HepG2 (cell line): ENCODE results near the gene FOXN3. TPM values are rescaled to one million over a fixed set of nuclear protein-coding genes. Genes with fewer than 3 reads are reported as not detected.

Source experiments
- ATAC-seq: fragments of 200-7000 bp; cut with Tn5 transposase; 3 replicates; pipeline ENCODE4 v1.9.1; 2020; ENCODE audit warnings: mild to moderate bottlenecking, moderate library complexity
- BruUV-seq: library from RNA; stranded (reverse); fragments of 400-500 nt; replicated peaks from 2 replicates; lab custom pipeline; 2021; lab: Mats Ljungman, UMichigan
- CTCF ChIA-PET: fragments of 300-600 bp; formaldehyde crosslinking; extraction: SDS; loops from one replicate; lab custom pipeline; 2021; ENCODE audit warnings: low total read pairs, inconsistent platforms, low intra/inter-chr PET ratio; lab: Yijun Ruan, JAX
- POLR2A ChIA-PET: fragments of 350-600 bp; sonication (Branson Sonifier 250); formaldehyde crosslinking; loops from one replicate; lab custom pipeline; 2020; ENCODE audit warnings: antibody characterized with exemption, inconsistent platforms; lab: Yijun Ruan, JAX
- DNase-seq: peaks from one replicate; pipeline ENCODE4 v3.0.0-alpha.2; 2015; ENCODE audit warnings: low spot score
- FAIRE-seq: peaks from 3 replicates; lab custom pipeline; 2011; peaks lifted over from hg19 to GRCh38; lab: Jason Lieb, UNC
- H2AFZ ChIP-seq: one replicate; pipeline ENCODE4 v1.6.1; 2011; ENCODE audit warnings: low read length, inconsistent platforms
- H3K27ac ChIP-seq: fragments of 300-600 bp; 3 replicates; pipeline ENCODE4 v1.8.0; 2011; ENCODE audit warnings: mixed run types, mild to moderate bottlenecking, mixed read lengths, low read length, inconsistent platforms; ENCODE audit not compliant: insufficient read depth; ENCODE audit errors: extremely low read length
- H3K27me3 ChIP-seq, 2 experiments: fragments of 200-600 bp in 1 of 2; 2 replicates in 1 of 2; 3 replicates in 1 of 2; pipeline versions ENCODE4 v1.6.0 to v1.8.0; 2011; ENCODE audit warnings: low read length in 2 of 2, mild to moderate bottlenecking in 2 of 2, moderate library complexity in 2 of 2, inconsistent platforms in 1 of 2; ENCODE audit not compliant: insufficient read depth in 2 of 2, control insufficient read depth in 1 of 2
- H3K36me3 ChIP-seq, 2 experiments: fragments of 200-600 bp in 1 of 2; replicated peaks in 1 of 2; 2 replicates in 1 of 2; 3 replicates in 1 of 2; pipeline versions ENCODE4 v1.5.1 to v1.8.0; 2011; ENCODE audit warnings: low read length in 2 of 2, inconsistent platforms in 1 of 2; ENCODE audit not compliant: insufficient read depth in 2 of 2, control insufficient read depth in 1 of 2
- H3K4me1 ChIP-seq: 2 replicates; pipeline ENCODE4 v1.5.1; 2012; ENCODE audit warnings: low read length, inconsistent platforms; ENCODE audit not compliant: insufficient read depth
- H3K4me2 ChIP-seq: 2 replicates; pipeline ENCODE4 v1.6.0; 2011; ENCODE audit warnings: low read depth, low read length, inconsistent platforms
- H3K4me3 ChIP-seq, 3 experiments: fragments of 200-600 bp in 1 of 3; sonication (generic), shearing (Covaris generic) in 1 of 3; replicated peaks in 1 of 3; 2 replicates each; pipeline ENCODE4 v1.5.1; 2011 to 2016; ENCODE audit warnings: low read length in 3 of 3, inconsistent platforms in 2 of 3, low read depth in 2 of 3, mild to moderate bottlenecking in 2 of 3, control low read depth in 1 of 3, mixed read lengths in 1 of 3; ENCODE audit not compliant: insufficient read depth in 1 of 3
- H3K79me2 ChIP-seq: one replicate; pipeline ENCODE4 v1.6.1; 2011; ENCODE audit warnings: low read length, inconsistent platforms; ENCODE audit not compliant: insufficient read depth
- H3K9ac ChIP-seq: 2 replicates; pipeline ENCODE4 v1.6.0; 2011; ENCODE audit warnings: mild to moderate bottlenecking, low read depth, low read length, inconsistent platforms; ENCODE audit not compliant: insufficient read depth
- H3K9me3 ChIP-seq: 2 replicates; pipeline ENCODE4 v1.5.1; 2012; ENCODE audit warnings: mild to moderate bottlenecking, low read length
- H4K20me1 ChIP-seq: 2 replicates; pipeline ENCODE4 v1.6.0; 2011; ENCODE audit warnings: inconsistent platforms, mild to moderate bottlenecking, low read length, moderate library complexity; ENCODE audit not compliant: insufficient read depth
- STAG1 ChIP-seq: sonication (generic); formaldehyde crosslinking; IDR thresholded peaks from 2 replicates; pipeline ENCODE4 v1.4.0; 2020; ENCODE audit warnings: missing genetic modification reagents
- ZNF619 ChIP-seq: sonication (generic); formaldehyde crosslinking; IDR thresholded peaks from 2 replicates; pipeline ENCODE4 v1.4.0; 2020; ENCODE audit warnings: mild to moderate bottlenecking, missing genetic modification reagents
- ZNF687 ChIP-seq: sonication (generic); formaldehyde crosslinking; IDR thresholded peaks from 2 replicates; pipeline ENCODE4 v1.5.1; 2020; ENCODE audit warnings: mild to moderate bottlenecking, missing genetic modification reagents, moderate library complexity
- WGBS: methylation state at CpG from one replicate; pipeline ENCODE4 v1.1.6; 2017; ENCODE audit warnings: low lambda C conversion rate; 5-methylcytosine and 5-hydroxymethylcytosine counted together
- in situ Hi-C: cut with HindIII; loops from 2 replicates; pipeline ENCODE4 v1.10.0; 2017; ENCODE audit warnings: low pct_unique_long_range_greater_than_20kb; ENCODE audit not compliant: extremely low pct_ligation_motif_present
- intact Hi-C: fragments of 100-400 bp; cut with micrococcal nuclease; formaldehyde crosslinking; loops from one replicate; pipeline ENCODE4 v1.10.0; 2022; ENCODE audit not compliant: unreplicated experiment
- polyA plus RNA-seq, 8 experiments: library from polyadenylated mRNA; depleted of rRNA in 3 of 8; stranded (reverse) in 7 of 8; unstranded in 1 of 8; fragments of >200 nt; fragmentation: Illumina TruSeq in 4 of 8; extraction: Trizol in 4 of 8; gene quantifications; 2 replicates each; pipeline versions ENCODE4 v1.2.1 to v1.2.3, GENCODE V29; 2011 to 2016; ENCODE audit warnings: low read depth in 4 of 8, missing spikeins in 1 of 8, mixed read lengths in 1 of 8; ENCODE audit not compliant: insufficient read depth in 1 of 8
- total RNA-seq, 5 experiments: library from RNA; depleted of rRNA; stranded (reverse); fragments of >200 nt; fragmentation: Illumina TruSeq; extraction: Trizol; gene quantifications; 2 replicates each; pipeline ENCODE4 v1.2.3, GENCODE V29; 2016; ENCODE audit warnings: low read depth in 1 of 5

FOXN3 gene
- total and polyA plus RNA-seq, 2 of the 13 experiments (the other 11 are each of a cell fraction or from before 2014, with no cell fraction given), result 32.4 to 70.2 TPM

GRCh38 chr14:89252887-89253532 lies 164.0 kb downstream of the FOXN3 start:
- no TSS peak for BruUV-seq
- no peak for DNase-seq

More at GRCh38 chr14:89252887-89253532, 164.0 kb downstream of the FOXN3 start:
- ChIA-PET POLR2A (no interaction called here), CTCF (no interaction called here)
- Histone ChIP-seq H3K4me2 (no peak overlapping the region), H3K36me3 (peaks cover 17 to 50% of the 10 kb centered on the region in 2 experiments), H3K9me3 (no peaks in the 10 kb centered on the region), H4K20me1 (peaks cover 72% of the 10 kb centered on the region), H3K9ac (no peak overlapping the region), H3K27ac (no peak overlapping the region), H2AFZ (no peak overlapping the region), H3K4me3 (no peak overlapping the region), H3K79me2 (peaks cover 62% of the 10 kb centered on the region), H3K27me3 (no peaks in the 10 kb centered on the region), H3K4me1 (peaks cover 30% of the 10 kb centered on the region)
- in situ Hi-C loops (no loop called here), intact Hi-C loops (no loop called here)
- 86% methylated on average over 14 of the region's 15 CpGs for WGBS
- ATAC-seq (peak; percentile 28; the same call in 2 of the 3 replicates), FAIRE-seq (no peak)
- TF ChIP-seq ZNF687 (CRISPR knock-in tag) (peak; percentile 23; the same call in 1 of the 2 replicates), STAG1 (CRISPR knock-in tag) (0 out of 2 replicates have a peak, but pooled peaks have one; percentile 9), ZNF619 (CRISPR knock-in tag) (no peak)
